GM19238 (cell line): ENCODE data around the gene UBR3.

ENCODE experiments used
- DNase-seq: peaks from one replicate; pipeline ENCODE4 v3.0.0; 2011; ENCODE audit warnings: low spot score; ENCODE audit not compliant: insufficient read length

UBR3 gene

DNA sequence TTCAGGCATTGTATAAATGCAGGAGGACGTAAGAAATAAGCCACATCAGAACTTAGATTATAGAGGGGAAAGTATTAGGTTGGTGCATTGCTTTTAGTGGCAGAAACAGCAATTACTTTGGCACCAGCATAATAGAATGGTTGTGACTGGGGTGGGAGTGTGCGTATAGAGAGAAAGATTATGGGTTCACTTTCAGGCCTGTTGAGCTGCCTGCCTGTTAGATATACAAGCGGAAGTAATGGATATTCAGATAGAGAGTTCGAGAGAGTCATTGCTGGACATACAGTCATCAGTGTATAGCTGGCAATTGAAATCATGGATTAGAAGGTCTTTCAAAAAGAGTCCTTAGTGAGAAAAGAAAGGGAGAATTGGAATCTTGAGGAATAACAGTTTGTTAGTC lies 211.5 kb downstream of the UBR3 start:
- DNase-seq: no peak

DNA sequence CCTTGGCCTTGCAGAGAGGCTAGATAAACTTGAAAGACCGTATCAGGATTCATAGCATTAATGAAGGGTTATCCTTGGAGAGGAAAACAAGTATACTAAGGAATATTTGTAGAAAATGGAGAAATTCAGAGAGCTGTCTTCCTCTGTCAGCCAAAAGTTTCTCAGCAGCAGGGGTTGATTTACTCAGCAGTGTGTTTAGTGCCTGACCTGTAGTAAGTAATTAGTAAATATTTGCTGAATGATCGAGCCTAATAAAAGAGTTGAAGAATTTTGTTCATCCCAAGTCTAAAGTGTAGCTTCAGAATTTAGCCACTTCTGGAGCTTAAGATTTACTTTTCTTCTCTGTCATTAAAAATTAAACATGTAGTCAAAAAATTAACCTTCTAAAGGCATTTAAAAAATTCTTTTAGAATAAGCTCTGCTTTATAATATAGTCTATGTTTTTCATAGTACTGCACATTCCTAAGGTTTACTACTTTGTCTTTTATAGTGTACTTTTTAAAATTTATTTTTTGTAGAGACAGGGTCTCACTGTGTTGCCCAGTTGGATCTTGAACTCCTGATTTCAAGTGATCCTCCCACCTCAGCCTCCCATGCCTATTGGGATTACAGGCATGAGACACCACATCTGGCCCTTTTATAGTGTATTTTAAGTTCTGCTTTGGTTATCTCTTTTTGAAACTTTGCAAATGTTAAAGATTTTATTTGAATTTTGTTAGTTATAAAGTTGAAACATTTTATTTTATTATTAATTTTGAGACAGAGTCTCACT lies 212.3 kb downstream of the UBR3 start:
- DNase-seq: no peak

DNA sequence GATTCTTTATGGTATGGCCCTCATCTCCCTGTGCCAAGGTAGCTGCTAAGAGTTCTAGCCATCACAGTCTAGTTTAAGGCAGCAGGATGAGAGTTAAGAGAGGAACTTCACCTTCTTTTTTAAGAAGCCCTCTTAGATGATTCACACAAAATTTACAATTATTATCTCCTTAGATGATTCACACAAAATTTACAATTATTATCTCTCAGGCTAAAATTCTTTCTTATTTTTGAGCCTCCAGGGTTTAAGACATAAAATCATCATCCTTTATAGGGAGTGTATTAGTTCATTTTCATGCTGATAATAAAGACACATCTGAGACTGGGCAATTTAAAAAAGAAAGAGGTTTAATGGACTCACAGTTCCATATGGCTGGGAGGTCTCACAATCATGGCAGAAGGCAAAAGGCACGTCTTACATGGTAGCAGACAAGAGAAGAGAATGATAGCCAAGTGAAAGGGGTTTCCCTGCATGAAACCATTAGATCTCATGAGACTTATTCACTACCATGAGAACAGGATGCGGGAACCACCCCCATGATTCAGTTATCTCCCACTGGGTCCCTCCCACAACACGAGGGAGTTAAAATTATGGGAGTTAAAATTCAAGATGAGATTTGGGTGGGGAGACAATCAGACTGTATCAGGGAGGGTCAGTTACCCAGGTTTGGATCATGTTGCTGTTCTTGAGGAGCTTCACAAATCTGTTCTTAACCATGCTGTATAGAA lies 217.7 kb downstream of the UBR3 start:
- no peak for DNase-seq

DNA sequence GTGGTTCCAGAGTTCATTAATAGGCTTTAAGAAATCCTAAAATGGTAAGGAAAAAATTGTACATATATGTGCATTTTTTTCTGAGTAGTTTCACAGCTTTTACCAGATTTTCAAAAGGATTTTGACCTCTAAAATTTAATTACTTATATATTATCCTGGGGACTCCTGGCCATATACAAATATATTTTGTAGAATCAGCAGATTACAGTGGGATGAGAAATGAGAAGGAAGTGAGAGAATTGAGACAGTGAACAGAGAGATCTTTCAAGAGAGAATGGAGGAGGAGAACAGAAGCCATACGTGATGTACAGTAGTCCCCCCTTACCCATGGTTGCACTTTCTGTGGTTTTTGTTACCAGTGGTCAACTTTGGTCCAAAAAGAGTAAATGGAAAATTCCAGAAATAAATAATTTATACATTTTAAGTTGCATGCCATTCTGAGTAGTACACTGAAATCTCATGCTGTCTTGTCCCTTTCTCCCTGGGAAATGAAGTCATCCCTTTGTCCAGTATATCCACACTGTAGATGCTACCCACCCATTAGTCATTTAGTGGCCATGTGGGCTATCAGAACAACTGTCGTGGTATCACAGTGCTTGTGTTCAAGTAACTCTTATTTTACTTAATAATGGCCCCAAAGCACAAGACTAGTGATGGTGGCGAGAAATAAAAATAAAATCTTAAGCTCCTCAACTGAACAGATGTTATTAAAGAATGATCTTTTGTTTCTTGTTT lies 220.2 kb downstream of the UBR3 start:
- no peak for DNase-seq

DNA sequence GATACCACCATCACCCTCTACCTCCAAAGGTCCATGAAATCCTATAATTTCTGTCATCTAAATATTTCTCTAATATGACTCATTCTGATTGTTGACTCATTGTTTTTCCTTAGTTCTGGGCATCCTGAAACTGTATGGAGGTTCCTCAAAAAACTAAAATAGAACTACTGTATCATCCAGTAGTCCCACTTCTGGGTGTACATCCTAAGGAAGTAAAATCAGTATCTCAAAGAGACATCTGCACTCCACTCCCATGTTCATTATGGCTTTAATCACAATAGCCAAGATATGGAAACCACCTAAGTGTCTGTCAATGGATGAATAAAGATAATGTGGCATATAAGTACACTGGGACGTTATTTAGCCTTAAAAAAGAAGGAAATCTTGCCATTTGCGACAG lies 224.9 kb downstream of the UBR3 start:
- DNase-seq: no peak

DNA sequence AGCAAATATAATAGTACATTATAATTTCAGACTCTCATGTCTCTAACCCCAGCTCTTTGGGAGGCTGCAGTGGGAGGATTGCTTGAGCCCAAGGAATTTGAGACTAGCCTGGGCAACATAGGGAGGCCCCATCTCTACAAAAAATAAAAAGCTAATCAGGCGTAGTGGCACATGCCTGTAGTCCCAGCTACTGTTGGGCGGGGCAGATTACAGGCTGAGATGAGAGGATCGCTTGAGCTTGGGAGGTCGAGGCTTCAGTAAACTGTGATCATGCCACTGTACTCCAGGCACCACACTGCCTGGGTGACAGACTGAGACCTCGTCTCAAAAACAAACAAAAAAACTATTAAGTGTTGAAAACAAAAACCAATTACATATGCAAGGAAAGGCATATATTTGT lies 227.7 kb downstream of the UBR3 start:
- no peak for DNase-seq

DNA sequence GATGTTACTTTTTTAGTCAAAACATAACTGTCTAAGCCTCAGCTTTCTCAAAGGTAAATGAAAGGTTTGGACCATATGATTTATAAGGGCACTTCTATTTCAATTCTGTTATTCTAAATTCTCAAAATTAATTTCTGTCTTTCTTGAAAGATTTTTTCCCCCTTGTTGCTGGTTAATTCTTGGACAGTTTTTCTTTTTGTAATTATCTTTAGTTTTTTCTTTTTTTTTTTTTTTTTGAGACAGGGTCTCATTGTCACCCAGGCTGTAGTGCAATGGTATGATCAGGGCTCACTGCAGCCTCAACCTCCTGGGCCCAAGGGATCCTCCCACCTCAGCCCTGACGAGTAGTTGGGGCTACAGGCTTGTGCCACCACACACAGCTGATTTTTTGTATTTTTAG lies 229.6 kb downstream of the UBR3 start:
- no peak for DNase-seq

DNA sequence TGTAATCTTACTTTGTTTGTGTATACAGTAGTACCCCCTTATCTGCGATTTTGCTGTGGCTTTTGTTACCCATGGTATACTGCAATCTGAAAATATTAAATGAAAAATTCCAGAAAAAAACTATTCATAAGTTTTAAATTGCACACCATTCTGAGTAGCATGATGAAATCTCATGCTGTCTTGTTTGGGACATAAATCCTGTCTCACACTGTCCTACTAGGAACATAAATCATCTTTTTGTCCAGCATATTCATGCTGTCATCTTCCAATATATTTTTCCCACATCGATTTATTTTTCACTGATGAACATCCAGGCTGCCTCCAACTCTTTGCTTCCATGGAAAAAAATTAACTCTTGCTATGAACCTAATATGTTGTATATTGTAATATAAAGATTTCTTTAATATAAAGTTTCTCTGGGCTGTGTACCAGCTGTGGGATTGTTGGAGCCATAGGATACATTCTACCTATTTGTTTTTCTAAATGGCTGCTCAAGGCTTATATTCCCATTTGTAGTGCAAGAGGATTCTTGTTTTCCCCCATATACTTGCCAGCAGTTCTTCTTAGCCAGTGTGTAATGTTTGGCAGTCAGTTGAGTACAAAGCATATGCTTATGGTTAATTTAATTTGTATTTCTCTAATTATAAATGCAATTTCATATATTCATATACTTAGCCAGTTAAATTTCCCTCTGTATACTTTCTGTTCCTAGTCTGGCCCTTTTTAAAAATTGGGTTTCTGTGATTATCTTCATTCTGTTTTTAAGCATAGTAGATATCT lies 236.4 kb downstream of the UBR3 start:
- DNase-seq: no peak

DNA sequence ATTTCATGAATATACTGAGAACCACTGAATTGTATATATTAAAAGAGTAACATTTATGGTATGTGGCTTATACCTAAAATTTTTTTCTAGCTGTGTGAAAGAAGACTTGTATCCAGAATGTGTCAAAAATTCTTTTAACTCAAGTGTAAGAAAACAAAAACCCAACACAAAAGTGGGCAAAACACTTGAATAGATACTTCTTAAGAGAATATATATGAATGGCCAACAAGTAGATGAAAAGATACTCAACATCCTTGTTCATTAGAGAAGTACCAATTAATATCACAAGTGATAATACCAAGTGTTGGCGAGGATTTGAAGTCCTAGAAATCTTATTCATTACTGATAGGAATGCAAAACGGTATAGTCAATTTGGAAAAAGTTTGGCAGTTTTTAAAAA lies 243.5 kb downstream of the UBR3 start:
- no peak for DNase-seq

DNA sequence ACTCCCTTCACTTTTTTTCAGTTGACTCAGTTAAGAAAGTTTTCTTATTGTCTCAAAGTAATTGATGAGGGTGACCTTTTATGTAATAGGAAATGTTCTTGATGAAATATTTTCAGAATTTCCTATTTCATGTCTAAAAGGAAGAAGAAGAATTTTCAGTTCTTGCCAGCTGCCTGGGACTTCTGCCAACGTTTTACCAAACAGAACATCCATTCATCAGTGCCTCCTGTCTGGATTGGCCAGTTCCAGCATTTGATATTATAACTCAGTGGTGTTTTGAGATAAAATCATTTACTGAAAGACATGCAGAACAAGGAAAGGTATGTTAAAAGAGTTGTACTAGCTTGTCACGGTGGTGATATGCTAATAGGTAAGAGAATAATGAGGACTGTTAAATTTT lies 246.0 kb downstream of the UBR3 start:
- DNase-seq: no peak

DNA sequence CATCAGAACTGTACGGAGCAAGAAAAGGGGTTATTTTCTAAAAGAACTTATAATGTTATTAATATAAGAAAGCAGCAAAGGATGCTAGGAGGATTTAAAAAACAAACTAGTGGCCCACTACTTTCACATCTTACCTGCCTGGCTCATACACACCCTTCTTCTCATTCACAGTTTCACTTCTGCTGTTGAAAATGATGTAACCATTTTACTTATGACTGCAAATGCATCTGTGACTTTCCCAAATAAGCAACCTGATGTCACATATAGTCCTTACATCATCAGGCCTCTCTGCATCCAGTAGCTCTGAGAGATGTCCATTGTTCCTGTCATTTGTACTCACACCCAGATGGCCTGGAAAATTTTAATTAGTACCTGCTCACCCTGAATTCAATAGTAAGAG lies 248.9 kb downstream of the UBR3 start:
- DNase-seq: no peak

DNA sequence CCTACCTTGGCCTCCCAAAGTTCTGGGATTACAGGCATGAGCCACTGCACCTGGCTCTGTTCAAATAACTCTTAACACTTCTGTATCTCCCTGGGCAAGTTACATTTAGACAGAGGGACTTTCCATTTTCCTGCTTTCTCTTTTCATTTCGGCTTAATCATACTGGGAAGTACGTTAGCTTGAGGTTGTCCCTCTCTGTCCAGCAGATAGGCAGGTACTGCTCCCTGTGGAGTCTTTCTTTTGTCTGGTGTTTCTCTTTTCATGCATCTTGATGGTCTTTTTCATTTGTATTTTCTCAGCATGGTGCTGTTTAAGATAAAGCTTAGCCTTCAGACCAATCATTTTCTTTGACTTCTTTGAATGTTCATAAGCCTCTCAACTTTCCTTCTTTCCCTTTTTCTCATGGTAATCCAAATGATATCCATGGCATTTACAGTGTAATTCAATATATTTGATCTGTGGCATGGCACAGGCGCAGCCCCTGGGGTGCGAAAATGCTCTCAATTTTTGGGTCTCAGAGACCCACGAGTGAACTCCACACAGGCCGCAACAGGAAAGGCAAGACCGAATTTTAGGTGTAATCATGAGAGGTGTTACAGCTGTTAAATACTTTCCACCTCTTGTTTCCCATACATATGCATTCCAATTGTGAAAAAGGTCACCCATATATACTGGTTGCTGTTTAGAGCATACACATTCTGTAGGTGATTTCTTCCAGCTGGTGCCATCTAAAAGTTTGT lies 250.7 kb downstream of the UBR3 start:
- no peak for DNase-seq

DNA sequence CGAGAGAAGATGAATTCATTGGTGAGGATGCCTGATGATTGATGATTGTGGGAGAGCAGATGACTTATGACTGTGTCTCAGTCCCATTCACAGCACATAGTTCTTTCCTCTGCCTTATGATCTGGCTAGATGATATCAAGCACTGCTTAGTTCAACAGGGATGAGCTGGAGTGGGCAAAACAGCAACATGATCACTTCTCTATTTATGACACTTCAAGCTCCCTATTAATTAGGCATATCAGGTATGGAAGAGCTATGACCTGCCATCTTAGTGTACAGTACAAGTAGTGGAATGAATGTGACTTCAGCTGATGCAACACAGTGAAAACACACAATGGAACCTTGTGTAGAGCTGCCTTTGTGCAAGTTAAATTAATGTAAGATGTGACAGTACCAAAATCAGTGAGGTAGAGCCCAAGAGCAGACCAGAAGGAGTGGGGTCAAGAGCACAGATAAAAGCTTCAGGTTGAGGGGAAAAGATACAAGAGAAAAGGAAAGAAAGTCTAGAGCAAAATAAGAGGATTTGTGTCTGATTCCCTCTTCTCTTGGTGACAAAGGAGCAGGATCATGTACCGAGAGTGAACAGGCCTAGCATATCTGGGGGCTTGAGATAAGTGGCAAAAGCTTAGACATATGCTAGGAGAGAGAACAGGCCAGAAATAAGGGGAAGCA lies 257.7 kb downstream of the UBR3 start:
- no peak for DNase-seq

DNA sequence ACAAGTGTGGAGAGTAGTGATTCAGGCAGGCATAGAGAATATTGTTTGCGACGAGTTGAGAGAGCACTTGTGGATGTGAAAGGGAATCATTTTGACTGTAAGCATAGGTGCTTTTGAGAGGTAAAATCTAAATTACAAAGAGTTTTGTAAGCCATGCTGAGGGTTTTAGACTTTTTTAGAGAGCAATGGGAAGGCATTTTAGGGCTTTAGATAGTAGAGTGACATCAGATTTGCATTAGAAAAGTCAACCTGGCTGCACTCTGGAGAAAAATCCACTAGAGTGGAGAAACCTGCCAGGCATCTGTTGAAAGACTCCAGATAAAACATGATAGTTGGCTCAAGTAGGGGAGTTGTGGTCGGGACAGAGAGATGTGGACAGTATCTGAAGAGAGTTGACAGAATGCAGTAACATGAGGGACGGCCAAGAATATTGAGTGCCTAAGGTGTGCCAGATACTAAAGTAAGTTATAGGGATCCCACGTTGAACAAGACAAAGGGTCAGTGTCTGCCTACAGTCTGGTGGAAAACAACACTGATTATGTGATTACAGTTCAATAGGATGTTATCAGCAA lies 258.9 kb downstream of the UBR3 start:
- DNase-seq: no peak

DNA sequence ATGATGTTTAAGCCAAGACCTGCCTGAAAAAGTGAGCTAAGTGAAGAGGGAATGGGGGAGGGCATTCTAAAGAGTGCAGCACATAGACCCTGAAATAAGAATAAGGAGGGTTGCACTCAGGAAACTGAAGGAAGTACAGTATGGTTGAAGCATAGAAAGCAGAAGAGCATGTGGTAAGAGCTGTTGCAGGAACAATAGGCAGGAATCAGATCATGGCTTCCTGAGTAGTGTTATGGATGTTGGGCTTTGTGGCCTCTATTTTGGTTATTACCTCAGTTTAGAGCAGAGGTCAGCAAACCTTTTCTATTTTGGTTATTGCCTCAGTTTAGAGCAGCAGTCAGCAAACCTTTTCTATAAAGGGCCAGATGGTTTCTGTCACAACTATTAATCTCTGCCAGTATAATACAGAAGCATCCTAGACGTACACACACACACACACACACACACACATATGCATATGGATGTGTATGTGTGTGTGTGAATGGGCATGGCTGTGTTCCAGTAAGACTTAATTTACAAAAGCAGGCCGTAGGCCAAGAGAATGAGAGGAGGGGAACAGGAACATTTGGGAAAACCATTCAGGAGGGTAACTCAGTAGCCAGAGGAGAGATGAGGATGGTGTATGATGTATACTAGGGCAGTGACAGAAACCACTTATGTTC lies 259.6 kb downstream of the UBR3 start:
- no peak for DNase-seq

DNA sequence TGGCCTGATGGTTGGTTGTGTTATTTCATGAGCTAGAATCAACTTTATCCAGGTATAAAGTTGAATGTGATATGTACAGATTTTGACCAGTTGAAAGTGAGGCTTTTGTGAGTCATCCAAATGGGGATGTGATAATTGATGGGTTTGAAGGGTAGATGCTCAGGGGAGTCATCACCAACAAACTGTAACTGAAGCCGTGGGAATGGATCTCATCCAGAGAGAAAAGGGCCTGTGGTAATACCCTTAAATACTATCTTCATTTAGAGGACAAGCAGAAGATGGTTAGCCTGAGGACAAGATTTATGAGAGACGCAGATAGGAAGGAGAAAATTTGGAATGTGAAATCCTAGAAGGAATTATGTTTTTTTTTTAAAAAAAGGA lies 260.1 kb downstream of the UBR3 start:
- no peak for DNase-seq

DNA sequence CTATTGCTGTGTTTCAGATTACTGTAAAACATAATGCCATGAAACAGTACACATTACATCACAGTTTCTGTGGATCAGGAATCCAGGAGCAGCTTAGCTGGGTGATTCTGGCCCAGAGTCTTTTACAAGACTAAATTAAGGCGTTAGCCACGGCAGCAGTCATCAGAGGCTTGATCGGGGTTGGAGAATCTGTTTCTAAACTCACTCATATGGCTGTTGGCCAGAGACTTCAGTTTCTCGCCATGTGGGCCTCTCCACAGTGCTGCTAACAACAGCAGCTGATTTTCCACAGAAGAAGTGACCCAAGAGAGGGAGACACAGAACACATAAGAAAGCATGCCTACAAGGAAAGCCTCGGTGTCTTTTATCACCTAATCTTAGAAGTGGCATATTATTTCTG lies 261.5 kb downstream of the UBR3 start:
- no peak for DNase-seq

DNA sequence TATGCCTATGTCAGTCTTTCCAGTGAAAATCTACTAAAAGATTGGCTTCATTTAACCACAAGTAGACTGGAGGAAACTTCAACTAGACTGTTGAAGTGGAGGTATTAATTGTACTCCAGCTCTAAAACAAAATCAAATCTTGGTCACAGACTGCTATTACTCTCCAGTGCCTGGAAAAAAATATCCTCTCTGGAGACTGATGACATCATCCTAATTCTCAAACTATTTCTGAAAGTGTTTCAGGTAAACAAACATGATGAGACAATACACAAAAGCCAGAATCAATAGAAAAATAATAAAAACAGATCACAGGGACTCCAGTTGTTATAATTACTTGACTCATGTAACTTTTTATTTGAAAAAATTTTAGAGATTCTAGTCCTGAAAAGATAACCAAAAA lies 263.0 kb downstream of the UBR3 start:
- DNase-seq: no peak

DNA sequence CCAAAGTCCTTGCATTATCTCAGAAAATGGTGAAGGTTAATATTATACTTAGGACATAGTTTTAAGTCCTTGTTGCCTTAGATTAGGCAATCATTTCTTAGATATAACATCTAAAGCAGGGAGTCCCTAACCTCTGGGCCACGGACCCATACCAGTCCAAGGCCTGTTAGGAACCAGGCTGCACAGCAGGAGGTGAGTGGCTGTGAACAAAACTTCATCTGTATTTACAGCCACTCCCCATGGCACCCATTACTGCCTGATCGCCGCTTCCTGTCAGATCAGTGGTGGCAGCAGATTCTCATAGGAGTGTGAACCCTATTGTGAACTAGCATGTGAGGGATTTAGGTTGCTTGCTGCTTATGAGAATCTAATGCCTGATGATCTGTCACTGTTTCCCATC lies 264.2 kb downstream of the UBR3 start:
- DNase-seq: no peak
